ENCODE results near the gene POLH. TPM values are rescaled to one million over a fixed set of nuclear protein-coding genes. Genes with fewer than 3 reads are reported as not detected.

The POLH gene
- total and polyA plus RNA-seq, 2 donors (not counting 3 experiments of a cell fraction or from before 2014, with no cell fraction given) = 9.3 to 36.6 TPM

DNA sequence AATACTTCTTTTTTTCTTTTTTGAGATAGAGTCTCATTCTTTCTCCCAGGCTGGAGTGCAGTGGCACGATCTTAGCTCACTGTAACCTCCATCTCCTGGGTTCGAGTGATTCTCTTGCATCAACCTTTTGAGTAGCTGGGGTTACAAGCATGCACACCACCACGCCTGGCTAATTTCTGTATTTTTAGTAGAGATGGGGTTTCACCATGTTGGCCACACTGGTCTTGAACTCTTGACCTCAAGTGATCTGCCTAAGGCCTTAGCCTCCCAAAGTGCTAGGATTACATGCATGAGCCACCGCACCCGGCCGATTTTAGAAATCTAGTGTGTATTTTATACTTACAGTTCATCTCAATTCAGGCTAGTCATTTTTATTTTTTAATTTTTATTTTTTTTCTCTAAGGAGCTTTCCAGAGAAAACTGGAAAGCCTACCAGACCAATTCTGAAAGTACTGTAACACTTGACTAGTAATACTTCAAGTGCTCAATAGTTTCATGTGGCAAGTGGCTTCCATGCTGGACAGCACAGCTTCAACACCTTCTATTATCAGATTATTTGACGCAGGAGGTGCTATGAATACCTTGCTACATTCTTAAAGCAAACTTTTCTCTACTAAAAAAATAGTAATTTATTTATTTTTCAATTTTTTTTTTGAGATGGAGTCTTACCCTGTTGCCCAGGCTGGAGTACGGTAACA, 34.1 kb upstream of the POLH start:
- Histone ChIP-seq H3K4me1 (ENCODE audit: control insufficient read depth, extremely low read depth, insufficient read depth, low read length) (no peaks in the 10 kb centered on the region), H4K20me1 (replicated peaks; ENCODE audit: control insufficient read depth, extremely low read depth, insufficient read depth, low read length) (no peaks in the 10 kb centered on the region), H3K9me3 (replicated peaks; ENCODE audit: control insufficient read depth, insufficient read depth, low read length) (no peaks in the 10 kb centered on the region), H3K4me3 (replicated peaks in 1 of 3; ENCODE audit: insufficient read depth in 1 of 3, low read depth in 1 of 3, low read length in 3 of 3) (no peak overlapping the region), H3K36me3 (ENCODE audit: control insufficient read depth in 2 of 2, extremely low read depth in 1 of 2, insufficient read depth in 2 of 2, low read length in 2 of 2) (peaks cover 7 to 13% of the 10 kb centered on the region in 2 experiments), H3K9ac (replicated peaks; ENCODE audit: extremely low read depth, insufficient read depth, low read length) (no peak overlapping the region), H3K27ac (ENCODE audit: insufficient read depth, low read depth, low read length) (no peak overlapping the region), H3K27me3 (ENCODE audit: control insufficient read depth in 2 of 2, insufficient read depth in 2 of 2, low read length in 2 of 2) (no peaks in the 10 kb centered on the region), H2AFZ (ENCODE audit: low read depth, low read length) (no peak overlapping the region), H3K4me2 (ENCODE audit: insufficient read depth, low read length) (no peak overlapping the region), H3K9me1 (replicated peaks; ENCODE audit: control insufficient read depth, extremely low read depth, insufficient read depth, low read length) (no peaks in the 10 kb centered on the region), H3K79me2 (ENCODE audit: control insufficient read depth, insufficient read depth, low read length) (no peaks in the 10 kb centered on the region)
- DNase-seq (ENCODE audit: low read depth, low spot score) = no peak
- TF ChIP-seq EZH2 (IDR thresholded peaks at IDR 0.05; ENCODE audit: borderline replicate concordance, low read depth, low read length, severe bottlenecking) (no peak), CTCF (IDR thresholded peaks at IDR 0.05; ENCODE audit: extremely low read depth in 1 of 2, insufficient read depth in 1 of 2, low read depth in 1 of 2, low read length in 2 of 2) (no peak), JUN (IDR thresholded peaks at IDR 0.05; ENCODE audit: borderline replicate concordance, insufficient read depth, insufficient read length, low read depth) (no peak), MAX (IDR thresholded peaks at IDR 0.05; ENCODE audit: insufficient read depth, insufficient read length) (no peak), FOS (IDR thresholded peaks at IDR 0.05; ENCODE audit: borderline replicate concordance, insufficient read depth, low read length) (no peak), MYC (IDR thresholded peaks at IDR 0.05; ENCODE audit: low read depth, low read length) (no peak), POLR2A (IDR thresholded peaks at IDR 0.05; ENCODE audit: low read depth, low read length) (no peak), GATA2 (IDR thresholded peaks at IDR 0.05; ENCODE audit: insufficient read depth, insufficient read length, low read depth, low read length) (no peak)
- BruUV-seq (replicated peaks) = no TSS peak
- dilution Hi-C loops (cut with MboI; ENCODE audit: extremely low pct_ligation_motif_present, low sequenced_read_pairs) = no loop called here
- FAIRE-seq = no peak
- CTCF ChIA-PET = interaction anchor here (1.0 kb wide), 1 partner anchor 21 kb away, joined by 3 read pairs; no protein-coding TSS in a partner anchor
- intact Hi-C loops (cut with micrococcal nuclease) = no loop called here
- POLR2A ChIA-PET = no interaction called here
